Cerebellar cortex (tissue), 1 donor: ENCODE data around the gene HM13.
"Not testable (repeated sequence)": the region's sequence is repeated elsewhere in the genome, so short reads cannot be mapped to it uniquely, and the experiment has no call there.

Experiments used
- DNase-seq: peaks from one replicate; pipeline ENCODE4 v3.0.0-alpha.2; 2015; ENCODE audit warnings: low spot score

The HM13 gene

DNA sequence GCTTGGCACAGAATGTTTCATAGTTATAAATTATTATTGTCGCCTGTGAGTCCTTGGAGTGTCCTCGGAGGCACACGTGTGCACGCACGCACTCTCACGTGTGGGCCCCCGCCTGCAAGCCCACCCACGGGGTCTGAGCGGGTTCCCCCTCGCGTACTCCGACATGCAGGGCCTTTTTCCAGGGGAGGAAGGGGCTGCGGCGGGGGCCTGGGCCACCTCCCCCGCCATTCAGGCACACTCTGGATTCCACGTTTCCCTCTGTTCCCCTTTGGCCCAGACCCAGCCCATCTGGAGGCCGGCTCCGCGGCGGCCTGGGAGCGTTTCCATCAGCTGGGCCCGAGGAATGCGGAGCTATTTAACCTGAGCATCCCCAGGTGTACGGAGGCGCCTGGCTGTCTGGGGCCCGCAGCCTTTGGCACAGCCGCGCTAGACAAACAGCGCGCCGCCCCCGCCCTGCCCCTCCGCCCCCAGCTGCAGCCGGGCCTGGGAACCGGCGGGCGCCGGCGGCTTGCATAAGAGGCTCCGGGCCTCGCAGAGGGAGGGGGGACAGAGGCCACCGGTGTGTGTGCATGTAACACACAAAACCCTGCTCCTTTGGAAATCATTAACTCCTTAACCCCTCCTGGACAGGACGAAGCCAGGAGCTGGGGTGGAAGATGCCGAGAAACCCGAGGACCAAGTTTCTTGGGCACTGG lies 94.2 kb downstream of the HM13 start:
- DNase-seq, result peak; percentile 89

GRCh38 chr20:31612271-31612640 lies 98.0 kb downstream of the HM13 start:
- not testable (repeated sequence) for DNase-seq

GRCh38 chr20:31615416-31615815 lies 101.2 kb downstream of the HM13 start:
- no peak for DNase-seq

DNA sequence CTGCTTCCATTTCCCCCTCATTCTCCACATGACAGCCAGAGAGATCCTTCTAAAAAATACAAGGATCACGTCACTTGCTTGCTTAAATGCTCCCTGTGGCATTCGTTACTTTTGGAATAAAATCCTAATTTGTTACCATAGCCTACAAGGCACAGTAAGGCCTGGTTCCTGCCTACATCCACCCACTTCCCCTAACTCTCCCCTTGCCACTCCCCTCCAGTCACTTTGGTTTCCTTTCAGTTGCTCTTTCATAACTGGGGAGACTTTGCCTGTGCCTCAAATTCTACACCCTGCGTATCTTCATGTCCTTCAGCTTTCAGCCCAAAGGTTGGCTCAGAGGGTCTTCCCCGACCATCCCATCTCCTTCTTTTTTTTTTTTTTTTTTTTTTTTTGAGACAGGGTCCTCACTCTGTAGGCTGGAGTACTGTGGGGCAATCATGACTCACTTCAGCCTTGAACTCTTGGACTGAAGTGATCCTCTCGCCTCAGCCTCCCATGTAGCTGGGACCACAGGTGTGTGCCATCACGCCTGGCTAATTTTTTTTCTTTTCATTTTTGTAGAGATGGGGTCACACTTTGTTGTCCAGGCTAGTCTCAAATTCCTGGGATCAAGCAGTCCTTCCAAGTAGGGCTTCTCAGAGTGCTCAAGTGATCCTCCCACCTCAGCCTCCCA lies 103.3 kb downstream of the HM13 start:
- DNase-seq, result no peak
